ENCODE results near the gene LOXL4.

GRCh38 chr10:98286419-98286818, 18.4 kb upstream of the LOXL4 start:
- TF ChIP-seq, protein P1, sequence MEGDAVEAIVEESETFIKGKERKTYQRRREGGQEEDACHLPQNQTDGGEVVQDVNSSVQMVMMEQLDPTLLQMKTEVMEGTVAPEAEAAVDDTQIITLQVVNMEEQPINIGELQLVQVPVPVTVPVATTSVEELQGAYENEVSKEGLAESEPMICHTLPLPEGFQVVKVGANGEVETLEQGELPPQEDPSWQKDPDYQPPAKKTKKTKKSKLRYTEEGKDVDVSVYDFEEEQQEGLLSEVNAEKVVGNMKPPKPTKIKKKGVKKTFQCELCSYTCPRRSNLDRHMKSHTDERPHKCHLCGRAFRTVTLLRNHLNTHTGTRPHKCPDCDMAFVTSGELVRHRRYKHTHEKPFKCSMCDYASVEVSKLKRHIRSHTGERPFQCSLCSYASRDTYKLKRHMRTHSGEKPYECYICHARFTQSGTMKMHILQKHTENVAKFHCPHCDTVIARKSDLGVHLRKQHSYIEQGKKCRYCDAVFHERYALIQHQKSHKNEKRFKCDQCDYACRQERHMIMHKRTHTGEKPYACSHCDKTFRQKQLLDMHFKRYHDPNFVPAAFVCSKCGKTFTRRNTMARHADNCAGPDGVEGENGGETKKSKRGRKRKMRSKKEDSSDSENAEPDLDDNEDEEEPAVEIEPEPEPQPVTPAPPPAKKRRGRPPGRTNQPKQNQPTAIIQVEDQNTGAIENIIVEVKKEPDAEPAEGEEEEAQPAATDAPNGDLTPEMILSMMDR (conservative IDR thresholded peaks at IDR 0.05; ENCODE audit: low read depth, low read length): no peak
- TF ChIP-seq EZH2 (IDR thresholded peaks at IDR 0.05; ENCODE audit: borderline replicate concordance, low read depth, low read length, poor library complexity, severe bottlenecking): no peak

Data from A673 (cell line).